ENCODE results near the gene SH3PXD2A. TPM values are rescaled to one million over a fixed set of nuclear protein-coding genes. Genes with fewer than 3 reads are reported as not detected.

SH3PXD2A gene, protein sequence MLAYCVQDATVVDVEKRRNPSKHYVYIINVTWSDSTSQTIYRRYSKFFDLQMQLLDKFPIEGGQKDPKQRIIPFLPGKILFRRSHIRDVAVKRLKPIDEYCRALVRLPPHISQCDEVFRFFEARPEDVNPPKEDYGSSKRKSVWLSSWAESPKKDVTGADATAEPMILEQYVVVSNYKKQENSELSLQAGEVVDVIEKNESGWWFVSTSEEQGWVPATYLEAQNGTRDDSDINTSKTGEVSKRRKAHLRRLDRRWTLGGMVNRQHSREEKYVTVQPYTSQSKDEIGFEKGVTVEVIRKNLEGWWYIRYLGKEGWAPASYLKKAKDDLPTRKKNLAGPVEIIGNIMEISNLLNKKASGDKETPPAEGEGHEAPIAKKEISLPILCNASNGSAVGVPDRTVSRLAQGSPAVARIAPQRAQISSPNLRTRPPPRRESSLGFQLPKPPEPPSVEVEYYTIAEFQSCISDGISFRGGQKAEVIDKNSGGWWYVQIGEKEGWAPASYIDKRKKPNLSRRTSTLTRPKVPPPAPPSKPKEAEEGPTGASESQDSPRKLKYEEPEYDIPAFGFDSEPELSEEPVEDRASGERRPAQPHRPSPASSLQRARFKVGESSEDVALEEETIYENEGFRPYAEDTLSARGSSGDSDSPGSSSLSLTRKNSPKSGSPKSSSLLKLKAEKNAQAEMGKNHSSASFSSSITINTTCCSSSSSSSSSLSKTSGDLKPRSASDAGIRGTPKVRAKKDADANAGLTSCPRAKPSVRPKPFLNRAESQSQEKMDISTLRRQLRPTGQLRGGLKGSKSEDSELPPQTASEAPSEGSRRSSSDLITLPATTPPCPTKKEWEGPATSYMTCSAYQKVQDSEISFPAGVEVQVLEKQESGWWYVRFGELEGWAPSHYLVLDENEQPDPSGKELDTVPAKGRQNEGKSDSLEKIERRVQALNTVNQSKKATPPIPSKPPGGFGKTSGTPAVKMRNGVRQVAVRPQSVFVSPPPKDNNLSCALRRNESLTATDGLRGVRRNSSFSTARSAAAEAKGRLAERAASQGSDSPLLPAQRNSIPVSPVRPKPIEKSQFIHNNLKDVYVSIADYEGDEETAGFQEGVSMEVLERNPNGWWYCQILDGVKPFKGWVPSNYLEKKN
- 1 to 10 TPM; 6.5 to 7.4 TPM for total RNA-seq

DNA sequence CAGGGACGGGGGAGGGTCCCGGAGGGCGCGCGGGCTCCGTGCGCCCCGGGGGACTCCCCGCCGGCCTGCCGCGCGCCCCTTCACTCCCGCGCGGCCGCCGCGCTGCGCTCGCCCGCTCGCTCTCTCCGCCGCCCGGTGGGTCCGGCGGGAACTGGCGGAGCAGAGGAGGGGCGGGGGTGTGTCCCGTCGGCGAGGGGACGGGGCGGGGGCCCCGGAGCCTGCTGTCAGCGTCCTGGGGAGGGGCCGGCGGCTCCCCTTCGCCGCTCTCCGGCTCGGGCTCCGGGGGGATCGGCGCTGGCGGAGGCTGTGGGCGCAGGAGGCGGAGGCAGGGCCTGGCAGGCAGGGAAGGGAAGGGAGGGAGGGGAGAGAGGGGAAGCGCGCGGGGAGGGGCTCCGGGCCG, at the start of gene SH3PXD2A:
Gene SH3PXD2A, minus strand, starts transcription at position 153 of the 400 bp plus-strand sequence. CDS start 310 bp downstream, outside the sequence.
- TF ChIP-seq, protein P1, sequence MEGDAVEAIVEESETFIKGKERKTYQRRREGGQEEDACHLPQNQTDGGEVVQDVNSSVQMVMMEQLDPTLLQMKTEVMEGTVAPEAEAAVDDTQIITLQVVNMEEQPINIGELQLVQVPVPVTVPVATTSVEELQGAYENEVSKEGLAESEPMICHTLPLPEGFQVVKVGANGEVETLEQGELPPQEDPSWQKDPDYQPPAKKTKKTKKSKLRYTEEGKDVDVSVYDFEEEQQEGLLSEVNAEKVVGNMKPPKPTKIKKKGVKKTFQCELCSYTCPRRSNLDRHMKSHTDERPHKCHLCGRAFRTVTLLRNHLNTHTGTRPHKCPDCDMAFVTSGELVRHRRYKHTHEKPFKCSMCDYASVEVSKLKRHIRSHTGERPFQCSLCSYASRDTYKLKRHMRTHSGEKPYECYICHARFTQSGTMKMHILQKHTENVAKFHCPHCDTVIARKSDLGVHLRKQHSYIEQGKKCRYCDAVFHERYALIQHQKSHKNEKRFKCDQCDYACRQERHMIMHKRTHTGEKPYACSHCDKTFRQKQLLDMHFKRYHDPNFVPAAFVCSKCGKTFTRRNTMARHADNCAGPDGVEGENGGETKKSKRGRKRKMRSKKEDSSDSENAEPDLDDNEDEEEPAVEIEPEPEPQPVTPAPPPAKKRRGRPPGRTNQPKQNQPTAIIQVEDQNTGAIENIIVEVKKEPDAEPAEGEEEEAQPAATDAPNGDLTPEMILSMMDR (IDR thresholded peaks at IDR 0.05) = no peak
- CTCF ChIA-PET = interaction anchor here (1.0 to 7.8 kb wide), 7 partner anchors 9 to 143 kb away, joined by 3 to 109 read pairs (median 5); no protein-coding TSS in a partner anchor
- intact Hi-C loops (cut with micrococcal nuclease) = no loop called here
- H3K9me3 Mint-ChIP-seq = no peaks in the 10 kb centered on the region
- H3K4me1 Mint-ChIP-seq (ENCODE audit: low read depth) = peaks cover 5% of the 10 kb centered on the region
- H3K27ac Mint-ChIP-seq = no peak within 1 kb of the TSS
- ATAC-seq (peak; percentile 43), DNase-seq (peak; percentile 28)
- no peaks in the 10 kb centered on the region for H3K36me3 Mint-ChIP-seq (ENCODE audit: low read depth)
- POLR2A ChIA-PET = interaction anchor here (1.3 kb wide), 1 partner anchor 89 kb away, joined by 3 read pairs; no protein-coding TSS in a partner anchor
- H3K27me3 Mint-ChIP-seq = peaks cover 33% of the 10 kb centered on the region
- H3K4me3 Mint-ChIP-seq = peak within 1 kb of the TSS; percentile 71

DNA sequence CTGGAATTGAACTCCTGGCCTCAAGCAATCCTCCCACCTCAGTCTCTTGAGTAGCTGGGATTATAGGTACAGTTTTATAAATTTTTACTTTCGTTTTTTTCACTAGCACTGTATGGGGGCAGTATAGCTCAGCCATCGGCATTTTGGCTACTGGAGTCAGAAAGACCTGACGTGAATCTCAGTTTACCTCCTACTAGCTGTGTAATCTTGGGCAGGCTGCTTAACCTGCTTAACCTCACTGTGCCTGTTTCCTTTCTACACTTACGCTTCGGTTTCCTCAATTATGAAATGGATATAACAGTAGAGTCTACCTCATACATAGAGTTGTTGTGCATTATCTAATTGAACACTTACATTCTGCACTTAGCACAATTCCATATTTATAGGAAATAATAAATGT, 45.9 kb upstream of the SH3PXD2A start:
- peaks cover 50% of the 10 kb centered on the region for H3K4me1 Mint-ChIP-seq (ENCODE audit: low read depth)
- peak overlapping the region; percentile 59 for H3K4me3 Mint-ChIP-seq
- no peak for DNase-seq
- no peaks in the 10 kb centered on the region for H3K9me3 Mint-ChIP-seq
- intact Hi-C loops (cut with micrococcal nuclease) = no loop called here
- POLR2A ChIA-PET = interaction anchor here (0.9 to 1.8 kb wide), 5 partner anchors 8 to 221 kb away, joined by 3 to 9 read pairs (median 3); partner anchors contain the start of gene SFR1
- TF ChIP-seq, protein P1 (IDR thresholded peaks at IDR 0.05) = no peak
- no peaks in the 10 kb centered on the region for H3K27me3 Mint-ChIP-seq
- CTCF ChIA-PET = interaction anchor here (0.8 to 3.9 kb wide), 9 partner anchors 9 to 374 kb away, joined by 3 to 18 read pairs (median 5); partner anchors contain the start of gene SFR1
- peak overlapping the region; percentile 81 for H3K27ac Mint-ChIP-seq
- peaks cover 24% of the 10 kb centered on the region for H3K36me3 Mint-ChIP-seq (ENCODE audit: low read depth)
- peak; percentile 79 for ATAC-seq

DNA sequence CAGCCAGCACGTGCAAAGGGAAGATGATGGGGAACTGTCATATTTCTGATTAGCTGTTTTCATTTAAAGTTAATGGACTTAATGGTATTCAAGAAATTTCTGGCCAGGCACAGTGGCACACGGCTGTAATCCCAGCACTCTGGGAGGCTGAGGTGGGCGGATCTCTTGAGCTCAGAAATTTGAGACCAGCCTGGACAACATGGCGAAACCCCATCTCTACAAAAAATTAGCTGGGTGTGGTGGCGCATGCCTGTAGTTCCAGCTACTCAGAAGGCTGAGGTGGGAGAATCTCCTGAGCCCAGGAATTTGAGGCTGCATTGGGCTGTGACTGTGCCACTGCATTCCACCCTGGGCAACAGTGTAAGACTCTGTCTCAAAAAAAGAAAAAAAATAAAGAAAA, 43.9 kb upstream of the SH3PXD2A start:
- no peak for DNase-seq
- TF ChIP-seq, protein P1 (IDR thresholded peaks at IDR 0.05) = no peak
- Mint-ChIP-seq H3K36me3 (ENCODE audit: low read depth) (peaks cover 29% of the 10 kb centered on the region), H3K4me3 (no peak overlapping the region), H3K4me1 (ENCODE audit: low read depth) (peaks cover 54% of the 10 kb centered on the region), H3K9me3 (no peaks in the 10 kb centered on the region), H3K27ac (no peak overlapping the region), H3K27me3 (no peaks in the 10 kb centered on the region)
- no peak for ATAC-seq
- intact Hi-C loops (cut with micrococcal nuclease) = no loop called here
- ChIA-PET POLR2A (interaction anchor here (1.9 kb wide), 1 partner anchor 68 kb away, joined by 4 read pairs; the partner anchor contains the start of gene SLK), CTCF (interaction anchor here (1.0 to 3.9 kb wide), 4 partner anchors 9 to 223 kb away, joined by 3 to 18 read pairs (median 4); partner anchors contain the start of gene SFR1)

DNA sequence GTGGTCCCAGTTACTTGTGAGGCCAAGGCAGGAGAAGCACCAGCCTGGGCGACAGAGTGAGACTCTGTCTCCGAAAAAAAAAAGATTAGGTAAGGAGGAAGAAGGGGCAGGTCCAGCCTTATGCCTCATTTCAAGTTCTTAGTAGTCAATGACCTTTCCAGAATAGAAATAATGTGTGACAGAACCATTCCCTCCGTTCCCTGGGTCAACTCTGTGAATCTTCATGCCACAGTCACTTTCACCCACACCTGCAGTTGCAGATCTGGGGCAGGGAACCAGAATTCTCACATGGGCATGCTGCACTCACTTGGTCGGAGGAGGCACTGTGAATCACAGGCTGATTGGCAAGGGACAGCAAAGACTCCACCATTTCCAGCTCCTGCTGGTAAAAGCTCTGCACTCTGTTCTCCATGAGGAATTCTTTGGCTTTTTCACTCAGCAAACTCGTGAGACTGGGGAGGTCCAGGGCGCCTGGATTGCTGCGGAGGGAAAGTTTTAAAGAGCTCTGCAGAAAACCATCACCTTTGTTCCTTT, 41.9 kb upstream of the SH3PXD2A start:
- ChIA-PET CTCF (interaction anchor here (1.1 to 1.3 kb wide), 3 partner anchors 9 to 185 kb away, joined by 3 to 4 read pairs (median 3); no protein-coding TSS in a partner anchor), POLR2A (interaction anchor here (1.1 kb wide), 1 partner anchor 316 kb away, joined by 3 read pairs; no protein-coding TSS in a partner anchor)
- intact Hi-C loops (cut with micrococcal nuclease) = no loop called here
- no peak for DNase-seq
- Mint-ChIP-seq H3K27me3 (no peaks in the 10 kb centered on the region), H3K27ac (no peak overlapping the region), H3K4me1 (ENCODE audit: low read depth) (peaks cover 46% of the 10 kb centered on the region), H3K4me3 (no peak overlapping the region), H3K36me3 (ENCODE audit: low read depth) (peaks cover 19% of the 10 kb centered on the region), H3K9me3 (no peaks in the 10 kb centered on the region)
- TF ChIP-seq, protein P1 (IDR thresholded peaks at IDR 0.05) = no peak
- no peak for ATAC-seq

Measured in activated CD8-positive, alpha-beta T cell treated with anti-CD3 and anti-CD28 coated beads for 36 hours (primary cell).